GM19238 (cell line): Measurements from ENCODE around the gene TENT5C.
"Not testable (repeated sequence)": the region's sequence is repeated elsewhere in the genome, so short reads cannot be mapped to it uniquely, and the experiment has no call there.

Source experiments
- DNase-seq: peaks from one replicate; pipeline ENCODE4 v3.0.0; 2011; ENCODE audit warnings: low spot score; ENCODE audit not compliant: insufficient read length

The TENT5C gene

DNA sequence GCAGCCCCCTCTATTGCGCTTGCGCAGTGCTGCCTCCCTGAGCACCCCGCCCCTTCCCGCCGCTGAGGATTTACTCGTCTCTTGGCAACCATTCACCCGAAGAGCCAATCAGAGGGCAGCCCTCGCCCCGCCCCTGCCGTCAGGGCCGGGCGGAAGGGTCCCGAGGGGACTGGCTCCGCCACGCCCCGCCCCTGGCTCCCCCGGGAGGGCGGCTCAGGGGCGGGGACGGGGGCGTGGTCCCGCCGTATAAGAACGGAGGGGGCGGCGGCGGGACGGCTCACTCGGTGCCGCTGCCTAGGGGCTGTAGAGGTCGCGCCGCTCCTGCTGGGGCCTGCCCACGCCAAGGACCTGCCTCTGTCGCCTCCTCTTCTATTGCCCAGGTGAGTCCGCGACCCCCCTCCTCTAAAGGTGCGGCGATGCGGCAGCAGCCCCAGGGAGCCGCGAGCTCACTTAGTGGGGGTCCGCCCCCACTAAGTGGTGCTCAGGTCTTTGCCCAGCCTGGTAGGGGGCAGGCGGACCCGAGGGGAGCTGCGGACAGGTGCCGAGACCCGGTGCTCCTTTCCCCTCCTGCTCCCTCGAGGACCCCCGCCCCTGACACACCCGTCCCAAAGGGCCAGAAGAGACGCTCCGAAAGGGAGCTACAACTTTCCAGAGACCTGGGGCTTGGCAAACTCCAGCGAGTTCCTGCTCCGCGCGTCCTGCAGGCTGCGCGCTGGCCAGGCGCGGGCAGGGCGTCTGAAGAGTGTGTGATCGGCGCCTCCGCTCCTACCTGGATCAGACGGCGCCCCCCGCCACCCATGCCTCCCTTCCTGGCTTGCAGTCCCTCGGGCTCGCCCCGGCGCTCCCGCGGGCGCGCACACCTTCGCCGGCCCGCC, at the start of gene TENT5C:
Gene TENT5C, plus strand, starts transcription at position 275 of the 875 bp plus-strand sequence. CDS start 16,821 bp downstream, outside the sequence.
- DNase-seq = peak; percentile 91

DNA sequence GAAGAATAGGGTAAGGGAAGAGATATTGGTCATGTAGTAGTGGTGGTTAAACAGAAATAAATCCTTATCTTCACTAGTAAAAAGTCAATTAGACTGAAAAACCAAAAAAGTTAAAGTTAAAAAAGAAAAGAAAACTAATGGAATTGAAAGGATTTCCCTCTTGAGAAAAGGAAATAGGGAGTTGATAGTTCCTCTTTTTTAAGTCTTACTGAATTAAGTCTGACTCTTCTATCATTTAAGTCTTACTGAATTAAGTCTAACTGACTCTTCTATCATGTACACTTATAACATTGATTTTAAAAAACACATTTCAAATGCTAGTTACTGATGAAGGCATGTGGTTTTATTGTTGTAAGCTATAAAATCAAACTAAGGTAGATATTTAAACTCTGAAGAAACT, 49.5 kb upstream of the TENT5C start:
- no peak for DNase-seq

DNA sequence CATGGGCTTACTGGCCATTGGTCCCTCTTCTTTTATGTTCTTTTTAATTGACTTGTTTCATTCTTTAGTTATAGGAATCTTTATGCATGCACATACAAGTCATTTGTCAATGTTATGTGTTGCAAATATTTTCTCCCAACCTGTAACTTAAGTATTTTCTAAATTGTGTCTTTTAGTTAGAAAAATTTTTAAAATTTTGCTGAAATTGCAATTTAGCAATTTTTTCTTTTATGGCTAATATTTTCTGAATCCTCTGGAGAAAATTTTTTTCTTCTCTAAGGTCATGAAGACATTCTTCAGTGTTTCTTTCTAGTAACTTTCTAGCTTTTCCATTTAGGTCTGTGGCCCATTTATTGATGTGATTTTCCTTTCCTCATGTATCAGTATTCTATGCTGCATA, 48.9 kb upstream of the TENT5C start:
- DNase-seq = no peak

DNA sequence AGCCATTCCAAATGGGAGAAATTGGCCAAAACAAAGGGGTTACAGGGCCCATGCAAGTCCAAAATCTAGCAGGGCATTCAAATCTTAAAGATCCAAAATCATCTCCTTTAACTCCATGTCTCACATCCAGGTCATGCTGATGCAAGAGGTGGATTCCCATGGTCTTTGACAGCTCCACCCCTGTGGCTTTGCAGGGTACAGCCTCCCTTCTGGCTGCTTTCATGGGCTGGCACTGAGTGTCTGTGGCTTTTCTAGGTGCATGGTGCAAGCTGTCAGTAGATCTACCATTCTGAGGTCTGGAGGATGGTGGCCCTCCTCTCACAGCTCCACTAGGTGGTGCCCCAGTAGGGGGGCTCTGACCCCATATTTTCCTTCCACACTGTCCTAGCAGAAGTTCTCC, 47.4 kb upstream of the TENT5C start:
- DNase-seq = not testable (repeated sequence)

GRCh38 chr1:117559139-117559538, 46.7 kb upstream of the TENT5C start:
- DNase-seq = no peak

DNA sequence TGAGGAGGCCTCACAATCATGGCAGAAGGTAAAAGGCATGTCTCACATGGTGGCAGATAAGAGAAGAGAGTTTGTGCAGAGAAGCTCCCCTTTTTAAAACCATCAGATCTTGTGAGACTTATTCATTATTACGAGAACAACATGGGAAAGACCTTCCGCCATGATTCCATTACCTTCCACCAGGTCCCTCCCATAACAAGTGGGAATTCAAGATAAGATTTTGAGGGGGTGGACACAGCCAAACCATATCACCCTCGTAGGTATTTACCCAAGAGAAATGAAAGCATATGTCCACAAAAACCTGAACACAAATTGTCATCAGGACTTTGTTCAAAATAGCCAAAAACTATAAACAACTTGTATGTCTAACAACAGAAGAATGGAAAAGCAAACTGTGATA, 45.9 kb upstream of the TENT5C start:
- DNase-seq = no peak

- no peak for DNase-seq
Observed at GRCh38 chr1:117561071-117561470, 44.8 kb upstream of the TENT5C start.

DNA sequence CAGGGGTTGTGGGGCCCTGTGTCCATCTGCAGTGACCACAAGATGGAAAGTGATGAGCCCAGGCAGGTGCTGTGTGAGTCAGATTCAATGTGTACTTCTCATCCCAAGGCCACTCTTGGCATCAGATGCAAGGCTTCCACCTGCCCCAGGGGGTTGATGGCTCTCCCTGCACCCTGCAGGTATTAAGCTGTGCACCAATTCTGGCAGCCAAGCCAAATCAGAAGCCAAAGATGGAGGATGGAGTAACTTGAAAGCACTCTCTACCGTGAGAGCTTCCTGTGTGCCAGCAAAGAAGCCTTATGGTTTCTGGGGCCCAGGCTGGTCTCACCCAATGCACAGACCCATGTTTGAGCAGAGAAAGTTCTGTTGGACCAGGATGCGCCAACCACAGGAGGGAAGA, 44.3 kb upstream of the TENT5C start:
- DNase-seq = no peak

GRCh38 chr1:117562581-117563491, 43.0 kb upstream of the TENT5C start:
- no peak for DNase-seq

DNA sequence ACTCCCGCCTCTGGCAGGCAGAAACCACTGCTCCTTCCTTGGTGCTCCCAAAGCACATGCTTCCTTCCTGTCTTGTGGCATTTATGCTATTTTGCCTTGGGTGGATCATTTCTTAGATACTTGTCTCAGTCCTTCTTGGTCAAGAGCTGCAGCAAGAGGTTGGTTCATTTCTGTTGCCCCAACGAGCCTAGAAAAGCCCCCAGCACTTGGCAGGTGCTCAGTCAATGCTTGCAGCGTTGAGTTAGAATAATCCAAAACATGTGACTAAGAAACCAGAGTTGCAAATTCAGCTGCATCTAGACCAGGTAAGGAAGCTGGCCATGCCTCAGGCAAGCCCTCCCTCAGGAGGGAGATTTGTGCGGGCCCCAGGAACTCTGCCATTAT, 42.4 kb upstream of the TENT5C start:
- no peak for DNase-seq

DNA sequence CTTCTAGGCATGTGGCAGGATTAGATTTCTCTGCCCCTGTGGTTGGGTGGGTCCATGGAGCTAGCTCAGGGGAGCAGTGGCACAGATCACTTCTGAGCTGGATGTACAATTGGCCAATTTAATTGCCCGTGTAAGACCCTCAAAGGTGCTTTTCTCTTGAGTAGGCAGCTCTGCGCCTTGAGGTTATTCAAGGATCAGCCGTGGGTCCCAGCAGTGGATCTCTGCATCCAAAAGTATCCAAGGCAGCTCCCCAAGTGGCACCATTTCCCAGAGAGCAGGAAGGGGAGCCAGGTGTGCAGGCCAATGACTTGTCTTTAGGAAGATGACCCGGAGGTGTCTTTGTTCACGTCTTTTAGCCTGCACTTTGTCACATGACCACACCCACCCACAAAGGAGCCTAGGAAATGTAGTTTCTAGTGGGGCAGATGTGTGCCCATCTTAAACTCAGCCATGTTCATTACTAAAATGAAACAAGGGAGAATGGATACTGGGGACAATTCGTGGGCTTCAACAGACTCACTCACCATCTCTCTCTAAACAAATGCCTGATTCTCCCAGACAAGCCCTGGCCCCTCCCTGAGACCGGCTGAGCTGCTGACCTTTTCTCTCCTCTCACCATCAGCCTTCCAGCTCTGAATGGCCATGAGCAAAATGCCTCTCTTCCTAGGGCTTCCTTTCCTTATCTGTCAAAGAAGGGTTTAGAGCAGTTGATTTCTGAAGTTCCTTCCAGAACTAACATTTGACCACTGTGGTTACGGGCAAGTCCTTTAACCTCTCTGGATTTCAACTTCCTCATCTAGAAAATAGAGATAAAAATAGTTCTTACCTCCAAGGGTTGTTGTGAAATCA, 41.4 kb upstream of the TENT5C start:
- DNase-seq = no peak

GRCh38 chr1:117565076-117565556, 40.7 kb upstream of the TENT5C start:
- DNase-seq = no peak

GRCh38 chr1:117565745-117566455, 39.9 kb upstream of the TENT5C start:
- no peak for DNase-seq

GRCh38 chr1:117566556-117566955, 39.3 kb upstream of the TENT5C start:
- DNase-seq = no peak

DNA sequence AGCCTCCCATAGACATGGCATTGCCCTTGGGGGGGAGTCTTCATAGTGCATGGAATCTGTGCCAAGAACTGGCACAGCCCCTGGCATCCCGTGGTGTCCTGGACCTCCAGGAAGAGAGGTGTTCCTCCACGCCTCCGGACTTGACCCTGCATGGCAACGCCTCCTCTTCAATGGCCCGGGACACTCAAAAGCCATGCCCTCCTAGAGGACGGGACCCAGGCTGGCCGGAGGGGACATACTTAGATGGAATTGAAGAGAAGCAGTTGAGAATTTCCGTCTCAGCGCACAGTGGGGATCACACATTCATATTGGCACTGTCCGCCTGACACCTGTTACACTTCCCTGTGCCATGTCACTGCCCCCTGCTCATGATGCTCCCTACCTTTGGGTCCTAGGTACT, 38.4 kb upstream of the TENT5C start:
- no peak for DNase-seq

DNA sequence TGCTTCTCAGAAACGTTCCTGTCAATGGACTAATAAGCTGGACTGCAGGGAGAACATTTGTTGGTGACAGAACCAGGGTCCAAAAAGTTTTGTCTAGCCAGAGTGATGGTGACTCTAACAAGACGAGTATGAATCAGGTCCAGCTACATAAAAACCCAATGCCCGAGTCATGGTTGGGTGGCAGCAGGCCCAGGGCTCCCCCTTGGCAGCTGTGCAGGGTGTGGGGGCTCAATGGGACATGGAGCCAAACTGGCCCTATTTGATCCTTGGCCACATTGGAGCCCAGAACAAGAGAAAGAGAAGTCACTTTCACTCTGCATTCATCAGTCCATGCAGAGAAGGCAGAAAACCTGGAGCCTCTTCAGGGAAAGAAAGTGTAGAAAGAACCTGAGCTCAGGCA, 37.9 kb upstream of the TENT5C start:
- DNase-seq = no peak

GRCh38 chr1:117568999-117569398, 36.8 kb upstream of the TENT5C start:
- DNase-seq = no peak

DNA sequence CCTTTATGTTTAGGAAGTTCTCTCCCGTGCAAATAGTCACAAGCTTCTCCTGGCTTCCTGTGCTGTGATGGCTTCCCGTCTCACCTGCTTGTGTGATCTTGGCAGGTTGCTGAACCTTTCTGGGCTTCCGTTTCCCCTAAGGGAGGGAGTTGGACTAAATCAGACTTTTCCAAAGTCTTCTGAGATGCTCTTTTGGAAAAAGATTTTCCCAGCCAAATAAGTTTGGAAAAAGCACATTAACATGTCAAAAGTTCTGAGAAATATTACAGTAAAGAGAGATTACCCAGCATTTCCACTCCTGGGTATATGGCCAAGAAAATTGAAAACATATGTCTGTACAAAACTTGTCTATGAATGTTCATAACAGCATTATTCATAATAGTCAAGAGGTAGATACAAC, 36.0 kb upstream of the TENT5C start:
- DNase-seq = no peak

GRCh38 chr1:117570988-117571409, 34.8 kb upstream of the TENT5C start:
- no peak for DNase-seq

- DNase-seq = no peak
Observed at GRCh38 chr1:117571496-117571895, 34.4 kb upstream of the TENT5C start.

DNA sequence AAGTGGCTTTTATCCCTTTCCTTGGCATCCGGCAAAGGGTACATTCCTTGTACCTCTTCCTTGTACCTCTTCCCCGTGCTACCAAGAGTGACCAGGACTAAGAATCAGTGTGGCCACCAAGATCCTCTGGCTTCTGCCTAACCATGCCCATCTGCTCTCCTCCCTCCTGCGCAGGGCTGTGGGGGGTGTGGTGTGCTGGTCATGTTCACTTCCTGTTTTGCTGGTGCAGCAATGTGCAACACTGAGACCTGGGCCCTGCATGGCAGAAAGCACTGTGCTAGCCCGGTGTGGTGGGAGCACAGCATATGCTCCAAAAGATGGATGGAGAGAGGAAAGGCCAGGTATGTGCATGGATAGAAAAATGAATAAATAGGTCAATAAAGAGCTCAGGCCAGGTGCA, 33.3 kb upstream of the TENT5C start:
- no peak for DNase-seq
